Vagina (tissue), 2 donors: ENCODE data around the gene KAT7.

Experiments
- CTCF ChIP-seq, 3 experiments: fragments of 450-650 bp in 2 of 3; fragments of 200-600 bp in 1 of 3; sonication (generic) in 1 of 3; IDR thresholded peaks; one replicate each; pipeline ENCODE4 v1.5.1; 2017 to 2019; ENCODE audit warnings: antibody characterized with exemption in 3 of 3, mild to moderate bottlenecking in 2 of 3, moderate library complexity in 2 of 3
- POLR2A ChIP-seq, 2 donors: fragments of 450-650 bp; IDR thresholded peaks; one replicate each; pipeline ENCODE4 v1.6.1; 2017; ENCODE audit warnings: antibody characterized with exemption in 2 of 2, mild to moderate bottlenecking in 2 of 2, moderate library complexity in 2 of 2
- POLR2AphosphoS5 ChIP-seq, 2 donors: sonication (generic); formaldehyde crosslinking; IDR thresholded peaks; one replicate each; pipeline ENCODE4 v1.9.0; 2017; ENCODE audit warnings: antibody characterized with exemption in 2 of 2, mild to moderate bottlenecking in 2 of 2, low read depth in 1 of 2; ENCODE audit not compliant: insufficient read depth in 1 of 2

- TF ChIP-seq CTCF (IDR thresholded peaks at IDR 0.05) (no peak), POLR2A (IDR thresholded peaks at IDR 0.05) (no peak), POLR2AphosphoS5 (IDR thresholded peaks at IDR 0.05; ENCODE audit: insufficient read depth in 1 of 2, low read depth in 1 of 2) (no peak)
Observed at GRCh38 chr17:49858796-49859195, 70.3 kb downstream of the KAT7 start.
